ENCODE measurements around the gene CPTP.

- TF ChIP-seq POLR2A (IDR thresholded peaks at IDR 0.05; ENCODE audit: low read depth, low read length) (no peak), POLR2AphosphoS5 (IDR thresholded peaks at IDR 0.05; ENCODE audit: low read depth, low read length) (no peak), TAF1 (IDR thresholded peaks at IDR 0.05; ENCODE audit: borderline replicate concordance, low read depth, low read length) (no peak)
Measured at GRCh38 chr1:1345384-1345783, 20.8 kb downstream of the CPTP start.

Data from GM12892 (cell line).